Urothelium cell line (cell line): ENCODE measurements around the gene SH3RF3.

ENCODE experiments used
- DNase-seq: peaks from one replicate; pipeline ENCODE4 v3.0.0; 2011; ENCODE audit warnings: low spot score, mixed read lengths
- FAIRE-seq: peaks from 2 replicates; lab custom pipeline; 2011; peaks lifted over from hg19 to GRCh38; lab: Jason Lieb, UNC

The SH3RF3 gene

GRCh38 chr2:109297566-109298490, 168.8 kb downstream of the SH3RF3 start:
- FAIRE-seq (peak; percentile 92), DNase-seq (no peak)

GRCh38 chr2:109298851-109299250, 169.8 kb downstream of the SH3RF3 start:
- FAIRE-seq: no peak

GRCh38 chr2:109299536-109299935, 170.5 kb downstream of the SH3RF3 start:
- FAIRE-seq: no peak
- no peak for DNase-seq

More at GRCh38 chr2:109298851-109299250, 169.8 kb downstream of the SH3RF3 start:
- DNase-seq: no peak

GRCh38 chr2:109300582-109300981, 171.6 kb downstream of the SH3RF3 start:
- DNase-seq: no peak
- no peak for FAIRE-seq

GRCh38 chr2:109301746-109302145, 172.7 kb downstream of the SH3RF3 start:
- FAIRE-seq: no peak
- no peak for DNase-seq

- FAIRE-seq: peak; percentile 75
- DNase-seq: no peak
These were observed 173.3 kb downstream of the SH3RF3 start for GRCh38 chr2:109302319-109302718.

- FAIRE-seq (no peak), DNase-seq (no peak)
These were observed 175.2 kb downstream of the SH3RF3 start for GRCh38 chr2:109304242-109304641.

- DNase-seq (no peak), FAIRE-seq (no peak)
These were observed 175.9 kb downstream of the SH3RF3 start for GRCh38 chr2:109304731-109305470.

- FAIRE-seq: no peak
- no peak for DNase-seq
These were observed 176.6 kb downstream of the SH3RF3 start for GRCh38 chr2:109305490-109306167.

- FAIRE-seq (no peak), DNase-seq (no peak)
These were observed 177.2 kb downstream of the SH3RF3 start for GRCh38 chr2:109306190-109306589.

- DNase-seq (no peak), FAIRE-seq (peak; percentile 23)
These were observed 182.8 kb downstream of the SH3RF3 start for GRCh38 chr2:109311771-109312170.

- DNase-seq (no peak), FAIRE-seq (no peak)
These were observed 183.9 kb downstream of the SH3RF3 start for GRCh38 chr2:109312902-109313301.

- FAIRE-seq: no peak
These were observed 184.3 kb downstream of the SH3RF3 start for GRCh38 chr2:109313343-109313742.

GRCh38 chr2:109316091-109316490, 187.1 kb downstream of the SH3RF3 start:
- DNase-seq (no peak), FAIRE-seq (no peak)

More at GRCh38 chr2:109313343-109313742, 184.3 kb downstream of the SH3RF3 start:
- DNase-seq: no peak

GRCh38 chr2:109317471-109318095, 188.6 kb downstream of the SH3RF3 start:
- DNase-seq: no peak
- no peak for FAIRE-seq

GRCh38 chr2:109318150-109318948, 189.3 kb downstream of the SH3RF3 start:
- no peak for DNase-seq
- FAIRE-seq: no peak

- FAIRE-seq: no peak
- DNase-seq: no peak
These were observed 189.9 kb downstream of the SH3RF3 start for GRCh38 chr2:109318949-109319342.

GRCh38 chr2:109320195-109320922, 191.4 kb downstream of the SH3RF3 start:
- DNase-seq (no peak), FAIRE-seq (no peak)

GRCh38 chr2:109321570-109321969, 192.6 kb downstream of the SH3RF3 start:
- peak; percentile 40 for FAIRE-seq
- DNase-seq: no peak
